Measurements from ENCODE around the gene TMEM131. TPM values are rescaled to one million over a fixed set of nuclear protein-coding genes. Genes with fewer than 3 reads are reported as not detected.

Gene TMEM131
- total and polyA plus RNA-seq, 2 of the 8 experiments (the other 6 are each of a cell fraction or from before 2014, with no cell fraction given): 9.7 to 22.9 TPM

- TF ChIP-seq SP2 (IDR thresholded peaks at IDR 0.05; ENCODE audit: low read length): no peak
- TF ChIP-seq KDM5A (IDR thresholded peaks at IDR 0.05; ENCODE audit: low read length): no peak
- no peak for TF ChIP-seq SIN3A (conservative IDR thresholded peaks at IDR 0.05 in 1 of 2, IDR thresholded peaks at IDR 0.05 in 1 of 2; ENCODE audit: low read depth in 1 of 2, low read length in 2 of 2)
- no peak for TF ChIP-seq KDM4A (IDR thresholded peaks at IDR 0.05; ENCODE audit: low read depth, low read length, severe bottlenecking)
- TF ChIP-seq SP1 (IDR thresholded peaks at IDR 0.05; ENCODE audit: low read depth, low read length): no peak
- TF ChIP-seq POLR2AphosphoS5 (IDR thresholded peaks at IDR 0.05; ENCODE audit: low read depth, low read length): no peak
- TF ChIP-seq NANOG (IDR thresholded peaks at IDR 0.05; ENCODE audit: insufficient read depth, low read depth, low read length, poor library complexity, severe bottlenecking): no peak
- no peak for TF ChIP-seq CEBPB (IDR thresholded peaks at IDR 0.05; ENCODE audit: low read depth, low read length)
- no peak for TF ChIP-seq TBP (IDR thresholded peaks at IDR 0.05; ENCODE audit: low read depth, low read length)
- no peak for TF ChIP-seq JUND (IDR thresholded peaks at IDR 0.05; ENCODE audit: low read length)
- TF ChIP-seq RNF2 (IDR thresholded peaks at IDR 0.05; ENCODE audit: borderline replicate concordance, low read depth, low read length, missing control alignments, poor library complexity, severe bottlenecking): no peak
- no peak for TF ChIP-seq USF2 (IDR thresholded peaks at IDR 0.05; ENCODE audit: low read length)
Observed at GRCh38 chr2:97880334-97880733, 115.4 kb downstream of the TMEM131 start (continued).

Measured in H1 (cell line).